H9 (cell line): ENCODE results near the gene MGLL. TPM values are rescaled to one million over a fixed set of nuclear protein-coding genes. Genes with fewer than 3 reads are reported as not detected.

Experiments
- DNase-seq: peaks from one replicate; pipeline ENCODE4 v3.0.0-alpha.2; 2017
- H2AFZ ChIP-seq: one replicate; pipeline ENCODE4 v1.6.1; 2013; ENCODE audit warnings: mild to moderate bottlenecking, low read length, control low read depth, moderate library complexity
- H2AK5ac ChIP-seq: 2 replicates; pipeline ENCODE4 v1.6.1; 2013; ENCODE audit warnings: low read length, control low read depth, mixed read lengths; ENCODE audit not compliant: insufficient read length
- H2BK120ac ChIP-seq: one replicate; pipeline ENCODE4 v1.6.1; 2013; ENCODE audit warnings: low read depth, mild to moderate bottlenecking, low read length, control low read depth, inconsistent platforms; ENCODE audit not compliant: poor library complexity, severe bottlenecking
- H2BK12ac ChIP-seq: 2 replicates; pipeline ENCODE4 v1.6.1; 2013; ENCODE audit warnings: low read length, control low read depth, mixed read lengths, low read depth; ENCODE audit not compliant: insufficient read length
- H2BK15ac ChIP-seq: 2 replicates; pipeline ENCODE4 v1.6.1; 2013; ENCODE audit warnings: low read depth, low read length, control low read depth
- H2BK20ac ChIP-seq: one replicate; pipeline ENCODE4 v1.6.1; 2013; ENCODE audit warnings: low read depth, mild to moderate bottlenecking, low read length, control low read depth, inconsistent platforms; ENCODE audit not compliant: poor library complexity, severe bottlenecking
- H2BK5ac ChIP-seq: 2 replicates; pipeline ENCODE4 v1.6.1; 2013; ENCODE audit warnings: low read length, control low read depth, mixed read lengths; ENCODE audit not compliant: insufficient read length
- H3K14ac ChIP-seq: 2 replicates; pipeline ENCODE4 v1.6.1; 2013; ENCODE audit warnings: low read length, control low read depth; ENCODE audit not compliant: insufficient read depth
- H3K18ac ChIP-seq: 2 replicates; pipeline ENCODE4 v1.6.1; 2013; ENCODE audit warnings: low read depth, mild to moderate bottlenecking, mixed read lengths, low read length, control low read depth; ENCODE audit not compliant: insufficient read length
- H3K23ac ChIP-seq: 2 replicates; pipeline ENCODE4 v1.6.1; 2013; ENCODE audit warnings: low read length, control low read depth, mixed read lengths, low read depth; ENCODE audit not compliant: insufficient read length
- H3K23me2 ChIP-seq: 2 replicates; pipeline ENCODE4 v1.6.1; 2013; ENCODE audit warnings: low read depth, mild to moderate bottlenecking, mixed read lengths, low read length, control low read depth; ENCODE audit not compliant: insufficient read length, poor library complexity, severe bottlenecking
- H3K27ac ChIP-seq: 2 replicates; pipeline ENCODE4 v1.5.1; 2013; ENCODE audit warnings: low read length, control low read depth, mixed read lengths, low read depth; ENCODE audit not compliant: insufficient read length
- H3K27me3 ChIP-seq: 2 replicates; pipeline ENCODE4 v1.6.1; 2013; ENCODE audit warnings: low read length, control low read depth, inconsistent platforms; ENCODE audit not compliant: insufficient read depth
- H3K4ac ChIP-seq: 2 replicates; pipeline ENCODE4 v1.6.1; 2013; ENCODE audit warnings: low read depth, mild to moderate bottlenecking, control low read depth, inconsistent platforms, low read length, moderate library complexity
- H3K4me1 ChIP-seq: 2 replicates; pipeline ENCODE4 v1.6.1; 2013; ENCODE audit warnings: low read length, control low read depth, inconsistent platforms; ENCODE audit not compliant: insufficient read depth
- H3K4me2 ChIP-seq: 2 replicates; pipeline ENCODE4 v1.6.1; 2013; ENCODE audit warnings: low read length, control low read depth, mixed read lengths; ENCODE audit not compliant: insufficient read length, insufficient read depth
- H3K56ac ChIP-seq: 2 replicates; pipeline ENCODE4 v1.6.1; 2013; ENCODE audit warnings: low read depth, mild to moderate bottlenecking, mixed read lengths, low read length, control low read depth; ENCODE audit not compliant: insufficient read length
- H3K79me1 ChIP-seq: 2 replicates; pipeline ENCODE4 v1.6.1; 2013; ENCODE audit warnings: low read depth, mild to moderate bottlenecking, moderate library complexity, low read length, control low read depth, inconsistent platforms; ENCODE audit not compliant: insufficient read depth, poor library complexity, severe bottlenecking
- H3K79me2 ChIP-seq: 2 replicates; pipeline ENCODE4 v1.6.1; 2013; ENCODE audit warnings: low read length, control low read depth, inconsistent platforms; ENCODE audit not compliant: insufficient read depth
- H3K9ac ChIP-seq: 2 replicates; pipeline ENCODE4 v1.6.1; 2013; ENCODE audit warnings: low read length, control low read depth, mixed read lengths; ENCODE audit not compliant: insufficient read length; ENCODE audit errors: extremely low read depth
- H3K9me3 ChIP-seq: one replicate; pipeline ENCODE4 v1.6.1; 2013; ENCODE audit warnings: low read depth, low read length, inconsistent platforms; ENCODE audit not compliant: control insufficient read depth
- H3T11ph ChIP-seq: one replicate; pipeline ENCODE4 v1.6.1; 2013; ENCODE audit warnings: mild to moderate bottlenecking, low read length, control low read depth, inconsistent platforms
- H4K20me1 ChIP-seq: one replicate; pipeline ENCODE4 v1.6.1; 2013; ENCODE audit not compliant: control insufficient read depth, insufficient read length, insufficient read depth
- H4K5ac ChIP-seq: 2 replicates; pipeline ENCODE4 v1.6.1; 2013; ENCODE audit warnings: low read depth, mild to moderate bottlenecking, mixed read lengths, low read length, control low read depth; ENCODE audit not compliant: insufficient read length
- H4K8ac ChIP-seq: replicated peaks from 2 replicates; pipeline ENCODE4 v1.6.1; 2013; ENCODE audit warnings: low read length, control low read depth, mixed read lengths, low read depth; ENCODE audit not compliant: insufficient read length
- H4K91ac ChIP-seq: 2 replicates; pipeline ENCODE4 v1.6.1; 2013; ENCODE audit warnings: low read depth, mild to moderate bottlenecking, moderate library complexity, mixed read lengths, low read length, control low read depth; ENCODE audit not compliant: insufficient read length
- H3K27ac Mint-ChIP-seq, 3 experiments: 2 replicates in 2 of 3; 3 replicates in 1 of 3; pipeline ENCODE4 v1.8.0; 2020 to 2021; ENCODE audit warnings: mixed read lengths in 3 of 3, mild to moderate bottlenecking in 1 of 3, moderate library complexity in 1 of 3
- H3K27me3 Mint-ChIP-seq: 2 replicates; pipeline ENCODE4 v1.8.0; 2021; ENCODE audit warnings: low read depth, mild to moderate bottlenecking, moderate library complexity, mixed read lengths
- H3K36me3 Mint-ChIP-seq, 3 experiments: 2 replicates in 2 of 3; 3 replicates in 1 of 3; pipeline ENCODE4 v1.8.0; 2020 to 2021; ENCODE audit warnings: low read depth in 3 of 3, mixed read lengths in 3 of 3; ENCODE audit not compliant: insufficient read depth in 1 of 3
- H3K4me1 Mint-ChIP-seq, 2 experiments: 2 replicates each; pipeline ENCODE4 v1.8.0; 2020; ENCODE audit warnings: mixed read lengths in 2 of 2
- H3K4me3 Mint-ChIP-seq, 2 experiments: 2 replicates in 1 of 2; 3 replicates in 1 of 2; pipeline ENCODE4 v1.8.0; 2020 to 2021; ENCODE audit warnings: mild to moderate bottlenecking in 2 of 2, mixed read lengths in 2 of 2, moderate library complexity in 1 of 2
- H3K9me3 Mint-ChIP-seq, 2 experiments: 2 replicates in 1 of 2; 3 replicates in 1 of 2; pipeline ENCODE4 v1.8.0; 2020; ENCODE audit warnings: mild to moderate bottlenecking in 2 of 2, mixed read lengths in 2 of 2, moderate library complexity in 1 of 2
- CTCF ChIP-seq: fragments of 200-600 bp; sonication (generic); conservative IDR thresholded peaks from 3 replicates; pipeline ENCODE4 v1.8.0; 2021; ENCODE audit warnings: antibody characterized with exemption, mild to moderate bottlenecking
- WGBS: extraction: QIAGEN DNeasy Blood & Tissue Kit; methylation state at CpG from one replicate; pipeline ENCODE4 v1.1.7; 2013; ENCODE audit warnings: missing lambda C conversion rate, low lambda C conversion rate, mixed read lengths; ENCODE audit not compliant: insufficient read length; ENCODE audit errors: extremely low coverage; 5-methylcytosine and 5-hydroxymethylcytosine counted together
- total RNA-seq: library from RNA; stranded (reverse); gene quantifications from 2 replicates; pipeline ENCODE4 v1.2.1, GENCODE V29; 2021

The MGLL gene
- total RNA-seq, 1 experiment from 2014 or later, result 0.11 TPM

DNA sequence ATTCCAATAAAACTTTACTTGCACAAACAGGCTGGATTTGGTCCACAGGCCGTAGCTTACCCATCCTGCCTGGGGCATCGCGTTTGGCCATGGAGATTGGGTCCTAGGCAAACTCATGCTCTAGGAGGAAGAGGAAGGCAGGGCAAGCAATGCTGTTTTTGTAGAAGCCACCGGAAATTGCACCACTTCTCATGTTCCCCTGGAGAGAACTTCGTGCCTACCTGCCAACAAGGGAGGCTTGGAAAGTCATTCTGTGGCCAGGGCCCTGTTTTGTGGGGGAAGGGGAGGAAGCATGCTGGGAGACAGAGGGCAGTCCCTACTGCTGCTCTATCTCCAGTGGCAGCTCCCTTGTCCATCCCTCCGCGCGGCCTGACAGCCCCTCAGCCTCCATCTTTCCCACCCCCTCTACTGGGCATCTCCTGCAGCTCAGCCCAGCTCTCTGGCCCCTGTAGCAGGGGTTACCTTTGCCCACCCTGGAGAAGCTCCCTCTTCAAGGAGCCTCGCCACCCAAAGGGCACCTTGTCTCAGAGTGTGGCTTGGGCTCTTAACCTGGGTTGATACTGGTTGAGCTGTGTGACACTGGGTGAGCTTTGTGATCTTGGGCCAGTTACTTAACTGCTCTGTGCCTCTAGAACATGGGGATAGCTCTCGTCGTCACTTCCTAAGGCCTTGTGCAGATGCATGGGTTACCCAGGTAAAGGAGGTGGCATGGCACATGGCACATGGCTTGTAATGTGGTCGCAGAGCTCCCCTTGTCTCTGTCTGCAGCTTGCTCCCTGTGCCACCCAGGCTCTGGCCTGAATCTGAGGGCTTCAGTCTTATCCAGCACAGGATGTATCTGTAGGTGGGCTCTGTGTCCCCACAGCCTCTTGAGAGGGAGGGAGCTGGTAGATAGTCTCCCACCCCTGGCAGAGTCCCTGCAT lies 143.4 kb downstream of the MGLL start:
- H3K36me3 Mint-ChIP-seq, result no peaks in the 10 kb centered on the region; a peak in 1 of 7 replicates
- no peak overlapping the region for H3K9ac ChIP-seq
- no peak overlapping the region for H2BK15ac ChIP-seq
- H3T11ph ChIP-seq, result no peak overlapping the region
- no peaks in the 10 kb centered on the region for H3K23me2 ChIP-seq
- H2BK5ac ChIP-seq, result no peak overlapping the region
- no peak overlapping the region for H2BK120ac ChIP-seq
- no peak overlapping the region for H3K14ac ChIP-seq
- H3K79me1 ChIP-seq, result no peaks in the 10 kb centered on the region
- no peak overlapping the region for H3K18ac ChIP-seq
- H3K23ac ChIP-seq, result no peak overlapping the region
- no peak overlapping the region for H3K4ac ChIP-seq
- H3K56ac ChIP-seq, result no peak overlapping the region
- no peaks in the 10 kb centered on the region for H3K9me3 Mint-ChIP-seq
- H3K4me1 ChIP-seq, result no peaks in the 10 kb centered on the region; the same call in 1 of the 2 replicates
- no peaks in the 10 kb centered on the region for H3K79me2 ChIP-seq
- H4K8ac ChIP-seq, result no peak overlapping the region
- H2BK20ac ChIP-seq, result no peak overlapping the region
- H3K4me3 Mint-ChIP-seq, result no peak overlapping the region
- H3K27ac ChIP-seq, result no peak overlapping the region
- H3K4me2 ChIP-seq, result no peak overlapping the region
- peak; percentile 23 for DNase-seq
- H4K91ac ChIP-seq, result no peak overlapping the region
- no CpG with 5 or more reads among the region's 12 CpGs for WGBS
- H4K5ac ChIP-seq, result no peak overlapping the region
- no peak for TF ChIP-seq CTCF
- H2BK12ac ChIP-seq, result no peak overlapping the region
- peaks cover 2% of the 10 kb centered on the region for H3K27me3 Mint-ChIP-seq
- H2AFZ ChIP-seq, result no peak overlapping the region
- peak overlapping the region in 2 of 3 experiments; percentile 22 to 75; a peak in 2 of 7 replicates for H3K27ac Mint-ChIP-seq
- no peaks in the 10 kb centered on the region for H3K27me3 ChIP-seq
- H2AK5ac ChIP-seq, result no peak overlapping the region
- no peaks in the 10 kb centered on the region for H3K9me3 ChIP-seq
- H3K4me1 Mint-ChIP-seq, result peaks cover 10 to 11% of the 10 kb centered on the region in 2 experiments
- no peaks in the 10 kb centered on the region for H4K20me1 ChIP-seq
